HCT116 (cell line): ENCODE measurements around the gene RCOR1. TPM values are rescaled to one million over a fixed set of nuclear protein-coding genes. Genes with fewer than 3 reads are reported as not detected.

ENCODE experiments used
- ATAC-seq: fragments of 200-7000 bp; cut with Tn5 transposase; 2 replicates; pipeline ENCODE4 v1.9.1; 2020; ENCODE audit warnings: mild to moderate bottlenecking, moderate library complexity
- BruUV-seq: library from RNA; stranded (reverse); fragments of 400-500 nt; replicated peaks from 2 replicates; lab custom pipeline; 2021; lab: Mats Ljungman, UMichigan
- CTCF ChIA-PET: fragments of 300-600 bp; sonication (Branson Sonifier 250); formaldehyde crosslinking; loops from one replicate; lab custom pipeline; 2021; ENCODE audit warnings: antibody characterized with exemption; lab: Charles Lee
- POLR2A ChIA-PET: fragments of 300-600, 350-600 bp; sonication (Branson Sonifier 250); formaldehyde crosslinking; loops from one replicate; lab custom pipeline; 2021; ENCODE audit warnings: antibody characterized with exemption; lab: Charles Lee
- RAD21 ChIA-PET, 2 experiments: fragments of 300-600 bp; sonication (Branson Sonifier 250); formaldehyde crosslinking; loops; one replicate each; lab custom pipeline; 2023; ENCODE audit warnings: low total read pairs in 2 of 2; ENCODE audit not compliant: uncharacterized antibody in 2 of 2, unreplicated experiment in 2 of 2, low non-redundant PET in 1 of 2; lab: Charles Lee
- DNase-seq: peaks from one replicate; pipeline ENCODE4 v3.0.0-alpha.2; 2010; ENCODE audit warnings: low read depth, low spot score
- H2AFZ ChIP-seq: fragments of 200-600 bp; shearing (Covaris generic), sonication (generic); 2 replicates; pipeline ENCODE4 v1.6.1; 2017; ENCODE audit warnings: low read depth, mixed run types, mixed read lengths, antibody characterized with exemption, low read length; ENCODE audit not compliant: poor library complexity, severe bottlenecking
- H3K27ac ChIP-seq: 2 replicates; pipeline ENCODE4 v1.5.1; 2012; ENCODE audit warnings: low read depth, low read length
- H3K27me3 ChIP-seq: fragments of 200-600 bp; sonication (generic); 2 replicates; pipeline ENCODE4 v1.6.1; 2016; ENCODE audit warnings: mixed run types, low read length, mixed read lengths; ENCODE audit not compliant: insufficient read depth
- H3K36me3 ChIP-seq, 2 experiments: fragments of 200-500 bp in 1 of 2; fragments of 200-600 bp in 1 of 2; sonication (Bioruptor generic) in 1 of 2; sonication (generic) in 1 of 2; 2 replicates each; pipeline versions ENCODE4 v1.5.1 to v1.6.1; 2014 to 2016; ENCODE audit warnings: low read length in 2 of 2, inconsistent platforms in 1 of 2, mixed read lengths in 1 of 2, mixed run types in 1 of 2; ENCODE audit not compliant: insufficient read depth in 2 of 2, control insufficient read depth in 1 of 2
- H3K4me1 ChIP-seq, 2 experiments: fragments of 200-600 bp in 1 of 2; sonication (generic) in 1 of 2; 2 replicates each; pipeline versions ENCODE4 v1.5.1 to v1.6.1; 2012 to 2017; ENCODE audit warnings: low read length in 2 of 2, inconsistent platforms in 1 of 2, mild to moderate bottlenecking in 1 of 2, mixed read lengths in 1 of 2, mixed run types in 1 of 2, moderate library complexity in 1 of 2; ENCODE audit not compliant: insufficient read depth in 2 of 2, control insufficient read depth in 1 of 2
- H3K4me2 ChIP-seq: fragments of 200-600 bp; sonication (generic); 2 replicates; pipeline ENCODE4 v1.6.1; 2017; ENCODE audit warnings: mixed run types, low read length, mixed read lengths
- H3K4me3 ChIP-seq, 2 experiments: fragments of 200-600 bp in 1 of 2; sonication (generic) in 1 of 2; replicated peaks in 1 of 2; 2 replicates each; pipeline ENCODE4 v1.5.1; 2011 to 2016; ENCODE audit warnings: low read length in 2 of 2, control low read depth in 1 of 2, low read depth in 1 of 2, mild to moderate bottlenecking in 1 of 2, mixed read lengths in 1 of 2, mixed run types in 1 of 2
- H3K79me2 ChIP-seq: fragments of 200-600 bp; sonication (generic); 2 replicates; pipeline ENCODE4 v1.6.1; 2017; ENCODE audit warnings: mild to moderate bottlenecking, mixed run types, low read length, moderate library complexity, mixed read lengths; ENCODE audit not compliant: insufficient read depth
- H3K9ac ChIP-seq: fragments of 200-600 bp; sonication (generic); 2 replicates; pipeline ENCODE4 v1.6.1; 2016; ENCODE audit warnings: low read length, mixed read lengths
- H3K9me2 ChIP-seq: fragments of 200-600 bp; sonication (generic), shearing (Covaris generic); 2 replicates; pipeline ENCODE4 v1.6.1; 2017; ENCODE audit warnings: mixed run types, mild to moderate bottlenecking, moderate library complexity; ENCODE audit not compliant: insufficient read depth
- H3K9me3 ChIP-seq, 2 experiments: fragments of 200-500 bp in 1 of 2; fragments of 200-600 bp in 1 of 2; sonication (Bioruptor generic) in 1 of 2; sonication (generic) in 1 of 2; 2 replicates each; pipeline ENCODE4 v1.6.1; 2014 to 2017; ENCODE audit warnings: low read length in 2 of 2, mixed read lengths in 2 of 2, inconsistent platforms in 1 of 2, low read depth in 1 of 2, mild to moderate bottlenecking in 1 of 2, mixed run types in 1 of 2, moderate library complexity in 1 of 2; ENCODE audit not compliant: control insufficient read depth in 1 of 2, insufficient read depth in 1 of 2
- H4K20me1 ChIP-seq: fragments of 200-600 bp; sonication (generic), shearing (Covaris generic); 2 replicates; pipeline ENCODE4 v1.6.1; 2017; ENCODE audit warnings: mixed run types, mild to moderate bottlenecking, moderate library complexity; ENCODE audit not compliant: insufficient read depth
- CBX3 ChIP-seq: IDR thresholded peaks from 2 replicates; pipeline ENCODE4 v1.6.1; 2012; ENCODE audit warnings: low read depth
- EGR1 ChIP-seq: IDR thresholded peaks from 2 replicates; pipeline ENCODE4 v1.6.1; 2012; ENCODE audit warnings: low read depth
- ELF1 ChIP-seq: IDR thresholded peaks from 2 replicates; pipeline ENCODE4 v1.6.1; 2012; ENCODE audit warnings: low read depth, borderline replicate concordance
- EZH2 ChIP-seq: fragments of 200-600 bp; sonication (generic); IDR thresholded peaks from 2 replicates; pipeline ENCODE4 v1.6.1; 2017; ENCODE audit warnings: antibody characterized with exemption, mixed run types
- EZH2phosphoT487 ChIP-seq: fragments of 200-600 bp; IDR thresholded peaks from 2 replicates; pipeline ENCODE4 v1.6.1; 2018; ENCODE audit warnings: antibody characterized with exemption, borderline replicate concordance
- POLR2AphosphoS5 ChIP-seq: IDR thresholded peaks from 2 replicates; pipeline ENCODE4 v1.6.1; 2011; ENCODE audit warnings: mild to moderate bottlenecking, low read depth, low read length, moderate library complexity
- RAD21 ChIP-seq: IDR thresholded peaks from 2 replicates; pipeline ENCODE4 v1.6.1; 2012; ENCODE audit warnings: low read depth, mild to moderate bottlenecking
- SIN3A ChIP-seq: IDR thresholded peaks from 2 replicates; pipeline ENCODE4 v1.6.1; 2012; ENCODE audit warnings: low read depth
- SP1 ChIP-seq: IDR thresholded peaks from 2 replicates; pipeline ENCODE4 v1.6.1; 2012; ENCODE audit warnings: low read depth
- SRF ChIP-seq: IDR thresholded peaks from 2 replicates; pipeline ENCODE4 v1.6.1; 2012; ENCODE audit warnings: low read depth
- TCF7L2 ChIP-seq: IDR thresholded peaks from 2 replicates; pipeline ENCODE4 v1.7.0; 2011; ENCODE audit warnings: borderline replicate concordance, inconsistent platforms; ENCODE audit not compliant: insufficient read depth, insufficient read length; ENCODE audit errors: extremely low read depth
- YY1 ChIP-seq: IDR thresholded peaks from 2 replicates; pipeline ENCODE4 v1.6.1; 2011; ENCODE audit warnings: low read length, low read depth, moderate library complexity, mild to moderate bottlenecking; ENCODE audit not compliant: insufficient replicate concordance; ENCODE audit errors: extremely low read depth
- ZFX ChIP-seq: fragments of 450-650 bp; IDR thresholded peaks from 2 replicates; pipeline ENCODE4 v1.6.1; 2017
- intact Hi-C: fragments of 100-400 bp; cut with micrococcal nuclease; formaldehyde crosslinking; loops from 2 replicates; pipeline ENCODE4 v1.10.0; 2022
- total RNA-seq: library from RNA; stranded (reverse); gene quantifications from one replicate; pipeline ENCODE4 v1.2.1, GENCODE V29; 2021; ENCODE audit not compliant: unreplicated experiment
- TF ChIP-seq, protein P1 (sequence below): IDR thresholded peaks from 2 replicates; pipeline ENCODE4 v1.6.1; 2012
- TF ChIP-seq, protein P2 (sequence below): IDR thresholded peaks from 2 replicates; pipeline ENCODE4 v1.6.1; 2011; ENCODE audit warnings: mild to moderate bottlenecking, low read length, moderate library complexity; ENCODE audit not compliant: insufficient replicate concordance; ENCODE audit errors: extremely low read depth
- TF ChIP-seq, protein P3 (sequence below): IDR thresholded peaks from 2 replicates; pipeline ENCODE4 v1.6.1; 2012; ENCODE audit warnings: low read depth
- TF ChIP-seq, protein P4 (sequence below), 3 experiments: fragments of 200-600 bp in 1 of 3; sonication (generic) in 1 of 3; IDR thresholded peaks in 2 of 3; conservative IDR thresholded peaks in 1 of 3; 2 replicates each; pipeline ENCODE4 v1.5.1; 2012 to 2017; ENCODE audit warnings: low read depth in 2 of 3, low read length in 2 of 3, antibody characterized with exemption in 1 of 3, borderline replicate concordance in 1 of 3, control low read depth in 1 of 3, mild to moderate bottlenecking in 1 of 3, mixed read lengths in 1 of 3, mixed run types in 1 of 3, moderate library complexity in 1 of 3; ENCODE audit not compliant: insufficient read depth in 1 of 3

RCOR1 gene
- total RNA-seq, 1 experiment from 2014 or later = 30.7 TPM

DNA sequence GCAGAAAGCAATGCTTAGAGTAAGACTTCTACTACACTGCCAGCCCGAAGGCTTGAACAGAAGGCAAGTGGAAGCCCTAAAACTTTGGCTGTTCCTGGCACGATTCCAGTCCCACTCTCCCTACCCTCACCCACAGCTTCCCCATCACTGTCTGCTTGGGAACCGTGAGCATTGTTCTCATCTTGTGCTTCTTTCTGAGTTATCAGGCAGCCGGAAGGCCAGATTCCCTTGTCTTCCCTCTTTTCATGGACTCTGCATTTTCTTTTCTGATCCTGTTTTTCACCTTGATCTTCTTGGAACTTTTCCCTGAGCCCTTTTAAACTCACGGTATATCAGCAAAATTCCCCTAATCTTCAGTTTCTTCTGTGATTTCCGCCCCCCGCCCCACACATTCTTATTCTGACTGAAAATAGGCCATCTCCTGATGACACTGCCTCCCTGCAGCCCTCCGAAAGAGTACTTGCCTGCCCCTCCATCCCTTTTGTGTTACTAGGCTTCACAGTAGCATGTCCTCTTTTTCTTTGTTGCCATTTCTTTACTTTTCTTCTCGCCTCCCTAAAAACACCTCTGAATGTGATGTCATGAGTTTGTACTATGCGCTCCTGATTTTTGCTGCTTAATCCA is 29.9 kb downstream of the RCOR1 start:
- Histone ChIP-seq H3K9ac (no peak overlapping the region), H3K9me3 (no peaks in the 10 kb centered on the region), H3K9me2 (no peaks in the 10 kb centered on the region), H3K36me3 (no peaks in the 10 kb centered on the region), H3K4me3 (no peak overlapping the region), H4K20me1 (0 out of 2 replicates have a peak, but pooled peaks cover 10% of the 10 kb centered on the region), H3K79me2 (peaks cover 95% of the 10 kb centered on the region), H3K27ac (no peak overlapping the region), H3K27me3 (no peaks in the 10 kb centered on the region), H3K4me2 (no peak overlapping the region), H3K4me1 (no peaks in the 10 kb centered on the region; a peak in 1 of 4 replicates), H2AFZ (no peak overlapping the region)
- BruUV-seq = no TSS peak
- TF ChIP-seq ZFX = no peak
- TF ChIP-seq ELF1 = no peak
- no peak for TF ChIP-seq SIN3A
- TF ChIP-seq CBX3 = no peak
- TF ChIP-seq TCF7L2 = no peak
- TF ChIP-seq, protein P1, sequence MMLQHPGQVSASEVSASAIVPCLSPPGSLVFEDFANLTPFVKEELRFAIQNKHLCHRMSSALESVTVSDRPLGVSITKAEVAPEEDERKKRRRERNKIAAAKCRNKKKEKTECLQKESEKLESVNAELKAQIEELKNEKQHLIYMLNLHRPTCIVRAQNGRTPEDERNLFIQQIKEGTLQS = no peak
- TF ChIP-seq EGR1 = no peak
- TF ChIP-seq, protein P2, sequence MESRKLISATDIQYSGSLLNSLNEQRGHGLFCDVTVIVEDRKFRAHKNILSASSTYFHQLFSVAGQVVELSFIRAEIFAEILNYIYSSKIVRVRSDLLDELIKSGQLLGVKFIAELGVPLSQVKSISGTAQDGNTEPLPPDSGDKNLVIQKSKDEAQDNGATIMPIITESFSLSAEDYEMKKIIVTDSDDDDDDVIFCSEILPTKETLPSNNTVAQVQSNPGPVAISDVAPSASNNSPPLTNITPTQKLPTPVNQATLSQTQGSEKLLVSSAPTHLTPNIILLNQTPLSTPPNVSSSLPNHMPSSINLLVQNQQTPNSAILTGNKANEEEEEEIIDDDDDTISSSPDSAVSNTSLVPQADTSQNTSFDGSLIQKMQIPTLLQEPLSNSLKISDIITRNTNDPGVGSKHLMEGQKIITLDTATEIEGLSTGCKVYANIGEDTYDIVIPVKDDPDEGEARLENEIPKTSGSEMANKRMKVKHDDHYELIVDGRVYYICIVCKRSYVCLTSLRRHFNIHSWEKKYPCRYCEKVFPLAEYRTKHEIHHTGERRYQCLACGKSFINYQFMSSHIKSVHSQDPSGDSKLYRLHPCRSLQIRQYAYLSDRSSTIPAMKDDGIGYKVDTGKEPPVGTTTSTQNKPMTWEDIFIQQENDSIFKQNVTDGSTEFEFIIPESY = no peak
- no peak for TF ChIP-seq RAD21
- no peak for TF ChIP-seq EZH2
- no peak for TF ChIP-seq EZH2phosphoT487
- TF ChIP-seq, protein P3, sequence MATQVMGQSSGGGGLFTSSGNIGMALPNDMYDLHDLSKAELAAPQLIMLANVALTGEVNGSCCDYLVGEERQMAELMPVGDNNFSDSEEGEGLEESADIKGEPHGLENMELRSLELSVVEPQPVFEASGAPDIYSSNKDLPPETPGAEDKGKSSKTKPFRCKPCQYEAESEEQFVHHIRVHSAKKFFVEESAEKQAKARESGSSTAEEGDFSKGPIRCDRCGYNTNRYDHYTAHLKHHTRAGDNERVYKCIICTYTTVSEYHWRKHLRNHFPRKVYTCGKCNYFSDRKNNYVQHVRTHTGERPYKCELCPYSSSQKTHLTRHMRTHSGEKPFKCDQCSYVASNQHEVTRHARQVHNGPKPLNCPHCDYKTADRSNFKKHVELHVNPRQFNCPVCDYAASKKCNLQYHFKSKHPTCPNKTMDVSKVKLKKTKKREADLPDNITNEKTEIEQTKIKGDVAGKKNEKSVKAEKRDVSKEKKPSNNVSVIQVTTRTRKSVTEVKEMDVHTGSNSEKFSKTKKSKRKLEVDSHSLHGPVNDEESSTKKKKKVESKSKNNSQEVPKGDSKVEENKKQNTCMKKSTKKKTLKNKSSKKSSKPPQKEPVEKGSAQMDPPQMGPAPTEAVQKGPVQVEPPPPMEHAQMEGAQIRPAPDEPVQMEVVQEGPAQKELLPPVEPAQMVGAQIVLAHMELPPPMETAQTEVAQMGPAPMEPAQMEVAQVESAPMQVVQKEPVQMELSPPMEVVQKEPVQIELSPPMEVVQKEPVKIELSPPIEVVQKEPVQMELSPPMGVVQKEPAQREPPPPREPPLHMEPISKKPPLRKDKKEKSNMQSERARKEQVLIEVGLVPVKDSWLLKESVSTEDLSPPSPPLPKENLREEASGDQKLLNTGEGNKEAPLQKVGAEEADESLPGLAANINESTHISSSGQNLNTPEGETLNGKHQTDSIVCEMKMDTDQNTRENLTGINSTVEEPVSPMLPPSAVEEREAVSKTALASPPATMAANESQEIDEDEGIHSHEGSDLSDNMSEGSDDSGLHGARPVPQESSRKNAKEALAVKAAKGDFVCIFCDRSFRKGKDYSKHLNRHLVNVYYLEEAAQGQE = no peak
- no peak for TF ChIP-seq SRF
- TF ChIP-seq YY1 = no peak
- TF ChIP-seq SP1 = no peak
- TF ChIP-seq, protein P4, sequence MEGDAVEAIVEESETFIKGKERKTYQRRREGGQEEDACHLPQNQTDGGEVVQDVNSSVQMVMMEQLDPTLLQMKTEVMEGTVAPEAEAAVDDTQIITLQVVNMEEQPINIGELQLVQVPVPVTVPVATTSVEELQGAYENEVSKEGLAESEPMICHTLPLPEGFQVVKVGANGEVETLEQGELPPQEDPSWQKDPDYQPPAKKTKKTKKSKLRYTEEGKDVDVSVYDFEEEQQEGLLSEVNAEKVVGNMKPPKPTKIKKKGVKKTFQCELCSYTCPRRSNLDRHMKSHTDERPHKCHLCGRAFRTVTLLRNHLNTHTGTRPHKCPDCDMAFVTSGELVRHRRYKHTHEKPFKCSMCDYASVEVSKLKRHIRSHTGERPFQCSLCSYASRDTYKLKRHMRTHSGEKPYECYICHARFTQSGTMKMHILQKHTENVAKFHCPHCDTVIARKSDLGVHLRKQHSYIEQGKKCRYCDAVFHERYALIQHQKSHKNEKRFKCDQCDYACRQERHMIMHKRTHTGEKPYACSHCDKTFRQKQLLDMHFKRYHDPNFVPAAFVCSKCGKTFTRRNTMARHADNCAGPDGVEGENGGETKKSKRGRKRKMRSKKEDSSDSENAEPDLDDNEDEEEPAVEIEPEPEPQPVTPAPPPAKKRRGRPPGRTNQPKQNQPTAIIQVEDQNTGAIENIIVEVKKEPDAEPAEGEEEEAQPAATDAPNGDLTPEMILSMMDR (IDR thresholded peaks at IDR 0.05 in 2 of 3, conservative IDR thresholded peaks at IDR 0.05 in 1 of 3; ENCODE audit: borderline replicate concordance in 1 of 3, insufficient read depth in 1 of 3, low read depth in 2 of 3, low read length in 2 of 3) = no peak
- no peak for TF ChIP-seq POLR2AphosphoS5
- ATAC-seq (no peak), DNase-seq (no peak)
- CTCF ChIA-PET = no interaction called here
- intact Hi-C loops = no loop called here
- RAD21 ChIA-PET = no interaction called here
- POLR2A ChIA-PET = no interaction called here
